22Rv1 (cell line): ENCODE results near the gene TMEM158.

Experiments
- CTCF ChIP-seq: fragments of 450-650 bp; IDR thresholded peaks from 2 replicates; pipeline ENCODE4 v1.5.1; 2017; ENCODE audit warnings: mild to moderate bottlenecking
- ZFX ChIP-seq: fragments of 450-650 bp; IDR thresholded peaks from 2 replicates; pipeline ENCODE4 v1.6.1; 2017; ENCODE audit warnings: antibody characterized with exemption, borderline replicate concordance

GRCh38 chr3:45204136-45204535 lies 22.0 kb downstream of the TMEM158 start:
- no peak for TF ChIP-seq CTCF
- TF ChIP-seq ZFX: no peak
